ENCODE data around the gene ATOH1. TPM values are rescaled to one million over a fixed set of nuclear protein-coding genes. Genes with fewer than 3 reads are reported as not detected.

ATOH1 gene
- total and polyA plus RNA-seq, 2 of the 4 experiments (the other 2 are of a cell fraction): not detected

GRCh38 chr4:93855926-93856325 is 27.4 kb downstream of the ATOH1 start:
- no peaks in the 10 kb centered on the region for H3K9me1 ChIP-seq (ENCODE audit: insufficient read depth, low read length)
- H3K4me2 ChIP-seq (ENCODE audit: low read depth, low read length): no peak overlapping the region
- in situ Hi-C loops (cut with MboI; ENCODE audit: low sequenced_read_pairs) (no loop called here), dilution Hi-C loops (cut with HindIII; ENCODE audit: low sequenced_read_pairs, unreplicated experiment) (no loop called here), intact Hi-C loops (cut with micrococcal nuclease) (no loop called here)
- no peak overlapping the region for H2BK120ac ChIP-seq (ENCODE audit: low read depth, low read length)
- no peak overlapping the region for H2AK5ac ChIP-seq (ENCODE audit: low read depth, low read length)
- no TSS peak for BruUV-seq (replicated peaks)
- no peak overlapping the region for H2AK9ac ChIP-seq (replicated peaks; ENCODE audit: low read depth, low read length, poor library complexity)
- H2AFZ ChIP-seq (replicated peaks; ENCODE audit: low read length, poor library complexity): no peak overlapping the region
- H3K4ac ChIP-seq (ENCODE audit: low read depth, low read length): no peak overlapping the region
- no peak for TF ChIP-seq CHD1 (IDR thresholded peaks at IDR 0.05; ENCODE audit: low read depth, low read length)
- TF ChIP-seq, protein P1, sequence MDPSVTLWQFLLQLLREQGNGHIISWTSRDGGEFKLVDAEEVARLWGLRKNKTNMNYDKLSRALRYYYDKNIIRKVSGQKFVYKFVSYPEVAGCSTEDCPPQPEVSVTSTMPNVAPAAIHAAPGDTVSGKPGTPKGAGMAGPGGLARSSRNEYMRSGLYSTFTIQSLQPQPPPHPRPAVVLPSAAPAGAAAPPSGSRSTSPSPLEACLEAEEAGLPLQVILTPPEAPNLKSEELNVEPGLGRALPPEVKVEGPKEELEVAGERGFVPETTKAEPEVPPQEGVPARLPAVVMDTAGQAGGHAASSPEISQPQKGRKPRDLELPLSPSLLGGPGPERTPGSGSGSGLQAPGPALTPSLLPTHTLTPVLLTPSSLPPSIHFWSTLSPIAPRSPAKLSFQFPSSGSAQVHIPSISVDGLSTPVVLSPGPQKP (IDR thresholded peaks at IDR 0.05; ENCODE audit: borderline replicate concordance, low read depth, low read length): no peak
- CTCF ChIA-PET: no interaction called here
- H3K27me3 ChIP-seq (ENCODE audit: control insufficient read depth, insufficient read depth, low read length): no peaks in the 10 kb centered on the region
- DNase-seq: no peak
- H3K9ac ChIP-seq (ENCODE audit: low read depth, low read length): no peak overlapping the region
- no peaks in the 10 kb centered on the region for H3K4me1 ChIP-seq (ENCODE audit: control insufficient read depth, insufficient read depth, low read length)
- no peaks in the 10 kb centered on the region for H4K20me1 ChIP-seq (ENCODE audit: insufficient read depth, low read length)
- H3K27ac ChIP-seq (ENCODE audit: insufficient read depth, low read length): no peak overlapping the region
- H3K36me3 ChIP-seq (ENCODE audit: control insufficient read depth, insufficient read depth, low read length): no peaks in the 10 kb centered on the region
- no peak overlapping the region for H2BK5ac ChIP-seq (ENCODE audit: low read depth, low read length, poor library complexity, severe bottlenecking)
- H3K14ac ChIP-seq (replicated peaks; ENCODE audit: low read depth, low read length): no peak overlapping the region
- no peaks in the 10 kb centered on the region for H3K9me3 ChIP-seq (ENCODE audit: control insufficient read depth, insufficient read depth, low read length)
- no peaks in the 10 kb centered on the region for H3K79me1 ChIP-seq (ENCODE audit: low read depth in 1 of 2, low read length in 2 of 2)
- no peak overlapping the region for H2BK15ac ChIP-seq (ENCODE audit: low read depth, low read length)
- H4K8ac ChIP-seq (ENCODE audit: low read depth in 2 of 2, low read length in 2 of 2): no peak overlapping the region
- H3K56ac ChIP-seq (ENCODE audit: extremely low read depth, insufficient read depth, low read length): no peak overlapping the region
- H4K91ac ChIP-seq (ENCODE audit: insufficient read depth, low read depth, low read length): no peak overlapping the region
- H3K23ac ChIP-seq (ENCODE audit: low read depth, low read length): no peak overlapping the region
- H2BK20ac ChIP-seq (ENCODE audit: low read depth, low read length): no peak overlapping the region
- WGBS, 2 experiments (ENCODE audit: extremely low coverage in 2 of 2, insufficient read length in 1 of 2): no CpG with 5 or more reads among the region's 1 CpG
- no peak overlapping the region for H3K18ac ChIP-seq (ENCODE audit: low read depth, low read length)
- no peak overlapping the region for H4K5ac ChIP-seq (ENCODE audit: low read depth, low read length)
- no peak overlapping the region for H3K4me3 ChIP-seq (ENCODE audit: insufficient read depth, low read depth, low read length)
- POLR2A ChIA-PET (ENCODE audit: unreplicated experiment): no interaction called here
- ATAC-seq (ENCODE audit: low read depth): no peak

All from IMR-90 (cell line).